SK-N-SH treated with all-trans-retinoic acid at 6 μM for 48 hours (cell line): ENCODE measurements around the gene CABP7.

Experiments
- OSR1 ChIP-seq: fragments of 250-450 bp; sonication (Bioruptor Pico); IDR thresholded peaks from 2 replicates; pipeline ENCODE4 v1.8.0; 2022; ENCODE audit warnings: moderate library complexity, mild to moderate bottlenecking, inconsistent platforms
- PATZ1 ChIP-seq: fragments of 250-450 bp; sonication (Bioruptor Pico); IDR thresholded peaks from 2 replicates; pipeline ENCODE4 v1.8.0; 2020; ENCODE audit warnings: mild to moderate bottlenecking, moderate library complexity, borderline replicate concordance
- RARB ChIP-seq: fragments of 250-450 bp; sonication (Bioruptor Pico); IDR thresholded peaks from 2 replicates; pipeline ENCODE4 v1.8.0; 2021; ENCODE audit warnings: mild to moderate bottlenecking, moderate library complexity
- TSHZ2 ChIP-seq: fragments of 250-450 bp; sonication (Bioruptor Pico); IDR thresholded peaks from 2 replicates; pipeline ENCODE4 v1.5.0; 2020; ENCODE audit warnings: mild to moderate bottlenecking, moderate library complexity
- ZFP30 ChIP-seq: fragments of 450-650 bp; formaldehyde crosslinking; IDR thresholded peaks from 2 replicates; pipeline ENCODE4 v1.5.0; 2022; ENCODE audit warnings: mild to moderate bottlenecking, moderate library complexity
- ZNF8 ChIP-seq: fragments of 450-650 bp; formaldehyde crosslinking; IDR thresholded peaks from 2 replicates; pipeline ENCODE4 v1.5.0; 2020; ENCODE audit warnings: mild to moderate bottlenecking, moderate library complexity

GRCh38 chr22:29753808-29754657 is 34.2 kb downstream of the CABP7 start:
- TF ChIP-seq ZNF8 (CRISPR knock-in tag) (no peak), TSHZ2 (CRISPR knock-in tag) (no peak), PATZ1 (CRISPR knock-in tag) (no peak), RARB (no peak), OSR1 (no peak), ZFP30 (CRISPR knock-in tag) (no peak)
